VCaP (cell line): ENCODE results near the gene ZNF732.
"Not testable (repeated sequence)": the region's sequence is repeated elsewhere in the genome, so short reads cannot be mapped to it uniquely, and the experiment has no call there.

Experiments
- H3K27ac ChIP-seq: fragments of 450-650 bp; 2 replicates; pipeline ENCODE4 v1.5.1; 2017
- TF ChIP-seq, protein P1 (sequence below): fragments of 450-650 bp; conservative IDR thresholded peaks from 2 replicates; pipeline ENCODE4 v1.5.1; 2017; ENCODE audit warnings: mild to moderate bottlenecking, moderate library complexity

The ZNF732 gene

DNA sequence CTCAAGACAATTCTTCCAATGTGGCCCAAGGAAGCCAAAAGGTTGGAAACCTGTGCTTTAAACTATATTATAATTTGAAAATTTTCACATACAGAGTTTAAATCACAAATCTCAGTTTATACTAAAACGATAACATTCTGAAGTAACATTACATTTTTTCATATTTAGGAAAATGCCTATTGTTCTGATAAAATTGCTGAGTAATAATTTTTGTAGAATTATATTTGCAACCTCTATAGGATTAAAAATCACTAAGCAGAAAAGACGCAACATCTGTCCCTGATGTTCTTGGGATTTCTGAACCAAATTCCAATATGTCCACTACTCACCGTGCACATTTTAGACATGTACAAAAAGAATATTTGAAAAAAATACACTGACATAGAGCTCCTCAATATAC lies 10.5 kb downstream of the ZNF732 start:
- TF ChIP-seq, protein P1, sequence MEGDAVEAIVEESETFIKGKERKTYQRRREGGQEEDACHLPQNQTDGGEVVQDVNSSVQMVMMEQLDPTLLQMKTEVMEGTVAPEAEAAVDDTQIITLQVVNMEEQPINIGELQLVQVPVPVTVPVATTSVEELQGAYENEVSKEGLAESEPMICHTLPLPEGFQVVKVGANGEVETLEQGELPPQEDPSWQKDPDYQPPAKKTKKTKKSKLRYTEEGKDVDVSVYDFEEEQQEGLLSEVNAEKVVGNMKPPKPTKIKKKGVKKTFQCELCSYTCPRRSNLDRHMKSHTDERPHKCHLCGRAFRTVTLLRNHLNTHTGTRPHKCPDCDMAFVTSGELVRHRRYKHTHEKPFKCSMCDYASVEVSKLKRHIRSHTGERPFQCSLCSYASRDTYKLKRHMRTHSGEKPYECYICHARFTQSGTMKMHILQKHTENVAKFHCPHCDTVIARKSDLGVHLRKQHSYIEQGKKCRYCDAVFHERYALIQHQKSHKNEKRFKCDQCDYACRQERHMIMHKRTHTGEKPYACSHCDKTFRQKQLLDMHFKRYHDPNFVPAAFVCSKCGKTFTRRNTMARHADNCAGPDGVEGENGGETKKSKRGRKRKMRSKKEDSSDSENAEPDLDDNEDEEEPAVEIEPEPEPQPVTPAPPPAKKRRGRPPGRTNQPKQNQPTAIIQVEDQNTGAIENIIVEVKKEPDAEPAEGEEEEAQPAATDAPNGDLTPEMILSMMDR: no peak
- H3K27ac ChIP-seq: no peak overlapping the region

DNA sequence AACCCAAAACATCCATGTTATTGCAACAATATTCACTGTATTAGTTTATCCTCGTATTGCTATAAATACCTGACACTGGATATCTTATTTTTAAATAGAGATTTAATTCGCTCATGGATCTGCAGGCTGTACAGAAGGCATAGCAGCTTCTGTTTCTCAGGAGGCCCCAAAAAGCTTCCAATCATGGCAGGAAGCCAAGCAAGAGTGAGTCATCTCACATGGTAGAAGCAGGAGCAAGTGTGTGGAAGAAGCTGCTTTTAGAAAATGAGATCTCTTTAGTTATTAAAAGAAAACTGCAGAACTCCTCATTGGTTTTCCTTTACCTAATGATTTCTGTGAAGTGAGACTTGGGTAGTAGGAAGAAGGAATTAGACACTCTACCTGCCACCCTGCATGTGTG lies 16.4 kb downstream of the ZNF732 start:
- TF ChIP-seq, protein P1: no peak
- no peak overlapping the region for H3K27ac ChIP-seq

DNA sequence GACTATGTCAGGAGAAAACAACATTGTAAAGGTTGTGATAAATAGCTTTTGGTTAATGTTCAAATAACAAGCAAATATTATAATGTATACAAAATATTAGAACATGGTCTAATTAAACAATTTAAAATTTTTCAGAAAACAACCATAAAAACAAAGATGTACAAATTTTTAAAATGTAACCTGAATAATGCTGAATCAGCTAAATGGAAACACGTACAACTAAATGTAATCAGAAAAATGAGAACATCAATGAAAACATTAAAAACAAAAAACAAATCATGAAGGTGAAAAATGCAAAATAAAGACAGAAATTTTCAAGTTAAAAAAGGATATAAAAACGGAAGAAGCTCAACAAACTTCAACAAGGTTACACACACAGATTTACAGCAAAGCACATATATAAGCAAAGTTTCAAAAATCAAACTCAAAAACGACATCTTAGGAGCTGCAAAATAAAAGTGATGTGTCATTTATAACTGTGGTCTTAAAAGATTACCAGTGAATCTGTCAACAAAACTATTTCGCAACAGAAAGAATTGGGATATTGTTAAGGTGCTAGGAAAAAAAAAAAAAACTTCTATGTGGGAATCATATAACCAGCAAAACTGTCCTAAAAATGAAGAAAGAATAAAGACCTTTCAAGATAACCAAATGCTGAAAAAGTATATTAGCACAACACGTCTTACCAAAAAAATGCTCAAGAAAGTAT lies 31.8 kb downstream of the ZNF732 start:
- TF ChIP-seq, protein P1: no peak
- no peak overlapping the region for H3K27ac ChIP-seq

DNA sequence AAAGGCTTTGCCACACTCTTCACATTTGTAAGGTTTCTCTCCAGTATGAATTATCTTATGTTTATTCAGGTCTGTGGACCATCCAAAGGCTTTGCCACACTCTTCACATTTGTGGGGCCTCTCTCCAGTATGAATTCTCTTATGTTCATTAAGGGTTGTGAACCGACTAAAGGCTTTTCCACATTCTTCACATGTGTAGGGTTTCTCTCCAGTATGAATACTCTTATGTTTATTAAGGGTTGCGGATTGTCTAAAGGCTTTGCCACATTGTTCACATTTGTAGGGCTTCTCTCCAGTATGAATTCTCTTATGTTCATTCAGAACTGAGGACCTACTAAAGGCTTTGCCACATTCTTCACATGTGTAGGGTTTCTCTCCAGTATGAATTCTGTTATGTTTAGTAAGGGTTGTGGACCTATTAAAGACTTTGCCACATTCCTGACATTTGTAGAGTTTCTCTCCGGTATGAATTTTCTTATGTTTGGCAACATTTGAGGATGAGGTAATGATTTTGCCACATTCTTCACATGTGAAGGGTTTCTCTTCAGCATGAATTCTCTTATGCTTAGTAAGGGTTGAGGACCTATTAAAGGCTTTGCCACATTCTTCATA lies 33.7 kb downstream of the ZNF732 start:
- H3K27ac ChIP-seq: no peak overlapping the region
- TF ChIP-seq, protein P1: no peak

DNA sequence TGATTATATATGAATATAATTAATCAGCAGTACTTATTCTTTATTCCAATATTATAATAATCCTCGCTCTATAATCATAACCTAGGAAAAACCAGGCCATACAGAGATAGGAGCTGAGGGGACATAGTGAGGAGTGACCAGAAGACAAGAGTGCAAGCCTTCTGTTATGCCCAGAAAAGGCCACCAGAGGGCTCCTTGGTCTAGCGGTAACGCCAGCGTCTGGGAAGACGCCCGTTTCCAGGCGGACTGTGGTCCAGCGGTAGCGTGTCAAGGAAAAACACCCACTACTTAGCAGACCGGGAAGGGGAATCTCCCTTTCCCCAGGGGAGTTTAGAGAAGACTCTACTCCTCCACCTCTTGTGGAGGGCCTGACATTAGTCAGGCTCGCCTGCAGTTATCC lies 46.0 kb downstream of the ZNF732 start:
- not testable (repeated sequence) for H3K27ac ChIP-seq

DNA sequence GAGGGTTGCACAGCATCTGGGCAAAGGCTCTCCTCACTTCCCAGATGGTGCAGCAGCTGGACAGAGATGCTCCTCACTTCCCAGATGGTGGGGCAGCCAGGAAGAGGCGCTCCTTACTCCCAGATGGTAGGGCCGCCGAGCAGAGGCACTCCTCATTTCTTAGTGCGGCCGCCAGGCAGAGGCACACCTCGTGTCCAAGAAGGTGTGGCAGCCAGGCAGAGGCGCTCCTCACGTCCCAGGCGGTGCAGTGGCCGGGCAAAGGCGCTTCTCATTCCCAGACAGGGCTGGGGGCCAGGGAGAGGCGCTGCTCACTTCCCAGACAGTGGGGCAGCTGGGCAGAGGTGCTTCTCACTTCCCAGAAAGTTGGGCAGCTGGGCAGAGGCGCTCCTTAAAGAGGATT lies 48.8 kb downstream of the ZNF732 start:
- TF ChIP-seq, protein P1: no peak
- no peak overlapping the region for H3K27ac ChIP-seq

DNA sequence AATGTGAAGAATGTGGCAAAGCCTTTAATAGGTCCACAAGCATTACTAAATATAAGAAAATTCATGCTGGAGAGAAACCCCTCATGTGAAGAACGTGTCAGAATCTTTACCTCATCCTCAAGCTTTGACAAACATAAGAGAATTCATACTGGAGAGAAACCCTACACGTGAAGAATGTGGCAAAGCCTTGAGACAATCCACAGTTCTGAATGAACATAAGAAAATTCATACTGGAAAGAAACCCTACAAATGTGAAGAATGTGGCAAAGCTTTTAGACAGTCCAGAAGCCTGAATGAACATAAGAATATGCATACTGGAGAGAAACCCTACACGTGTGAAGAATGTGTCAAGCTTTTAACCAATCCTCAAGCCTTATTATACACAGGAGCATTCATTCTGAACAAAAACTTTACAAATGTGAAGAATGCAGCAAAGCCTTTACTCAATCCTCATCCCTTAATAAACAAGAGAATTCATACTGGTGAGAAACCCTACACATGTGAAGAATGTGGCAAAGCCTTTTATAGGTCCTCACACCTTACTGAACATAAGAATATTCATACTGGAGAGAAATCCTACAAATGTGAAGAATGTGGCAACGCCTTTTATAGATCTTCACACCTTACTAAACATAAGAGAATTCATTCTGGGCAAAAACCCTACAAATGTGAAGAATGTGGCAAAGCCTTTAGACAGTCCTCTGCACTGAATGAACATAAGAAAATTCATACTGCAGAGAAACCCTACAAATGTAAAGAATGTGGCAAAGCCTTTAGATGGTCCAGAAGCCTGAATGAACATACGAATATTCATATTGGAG lies 51.1 kb downstream of the ZNF732 start:
- TF ChIP-seq, protein P1: no peak
- no peak overlapping the region for H3K27ac ChIP-seq
